Osteoblast (primary cell): ENCODE measurements around the gene TXNL4A. TPM values are rescaled to one million over a fixed set of nuclear protein-coding genes. Genes with fewer than 3 reads are reported as not detected.

Experiments
- DNase-seq: peaks from one replicate; pipeline ENCODE4 v3.0.0; 2011; ENCODE audit warnings: low spot score, mixed read lengths; ENCODE audit not compliant: insufficient read length; ENCODE audit errors: missing footprints
- H2AFZ ChIP-seq: 2 replicates; pipeline ENCODE4 v1.6.0; 2011; ENCODE audit warnings: mild to moderate bottlenecking, low read length
- H3K27ac ChIP-seq: 2 replicates; pipeline ENCODE4 v1.5.1; 2011; ENCODE audit warnings: mild to moderate bottlenecking, low read depth, low read length, moderate library complexity
- H3K27me3 ChIP-seq: 2 replicates; pipeline ENCODE4 v1.6.0; 2012; ENCODE audit warnings: mild to moderate bottlenecking, control low read depth, inconsistent platforms, low read length, moderate library complexity; ENCODE audit not compliant: insufficient read depth
- H3K36me3 ChIP-seq: 2 replicates; pipeline ENCODE4 v1.5.1; 2011; ENCODE audit warnings: mild to moderate bottlenecking, low read length, control low read depth, moderate library complexity; ENCODE audit not compliant: insufficient read depth
- H3K4me1 ChIP-seq: 2 replicates; pipeline ENCODE4 v1.5.1; 2011; ENCODE audit warnings: mild to moderate bottlenecking, low read length, control low read depth, moderate library complexity; ENCODE audit not compliant: insufficient read depth
- H3K4me2 ChIP-seq: 2 replicates; pipeline ENCODE4 v1.6.0; 2011; ENCODE audit warnings: mild to moderate bottlenecking, low read length; ENCODE audit not compliant: insufficient read depth
- H3K4me3 ChIP-seq: fragments of 200-600 bp; sonication (generic); 3 replicates; pipeline ENCODE4 v1.5.1; 2012; ENCODE audit warnings: mild to moderate bottlenecking, low read length, inconsistent platforms; ENCODE audit not compliant: insufficient read depth
- H3K79me2 ChIP-seq: 2 replicates; pipeline ENCODE4 v1.6.0; 2012; ENCODE audit warnings: mild to moderate bottlenecking, low read length, control low read depth, inconsistent platforms; ENCODE audit not compliant: insufficient read depth
- H3K9me3 ChIP-seq: 2 replicates; pipeline ENCODE4 v1.5.1; 2011; ENCODE audit warnings: low read depth, low read length, control low read depth
- H4K20me1 ChIP-seq: 2 replicates; pipeline ENCODE4 v1.6.0; 2012; ENCODE audit warnings: mild to moderate bottlenecking, low read length, control low read depth; ENCODE audit not compliant: insufficient read depth
- CTCF ChIP-seq: IDR thresholded peaks from 2 replicates; pipeline ENCODE4 v1.5.1; 2011; ENCODE audit warnings: mild to moderate bottlenecking, low read depth, low read length, moderate library complexity; ENCODE audit errors: extremely low read depth
- total RNA-seq: library from RNA; depleted of rRNA; stranded (reverse); fragments of >200 nt; gene quantifications from 2 replicates; pipeline ENCODE4 v1.2.3, GENCODE V29; 2012

The TXNL4A gene
- total RNA-seq, 1 donor = 54.6 TPM

GRCh38 chr18:79970419-79971133 is 17.8 kb downstream of the TXNL4A start:
- peaks cover 2% of the 10 kb centered on the region for H3K4me1 ChIP-seq
- peaks cover 57% of the 10 kb centered on the region for H3K79me2 ChIP-seq
- no peak overlapping the region for H3K4me3 ChIP-seq
- H2AFZ ChIP-seq = no peak overlapping the region
- peaks cover 61% of the 10 kb centered on the region for H3K36me3 ChIP-seq
- TF ChIP-seq CTCF = no peak
- no peak overlapping the region for H3K4me2 ChIP-seq
- peaks cover 37% of the 10 kb centered on the region for H4K20me1 ChIP-seq
- H3K27me3 ChIP-seq = no peaks in the 10 kb centered on the region
- no peaks in the 10 kb centered on the region for H3K9me3 ChIP-seq
- no peak for DNase-seq
- no peak overlapping the region for H3K27ac ChIP-seq

- Histone ChIP-seq H4K20me1 (peaks cover 8% of the 10 kb centered on the region), H3K27ac (peak overlapping the region; percentile 83), H3K4me3 (peak overlapping the region; percentile 82), H3K4me2 (peak overlapping the region; percentile 86), H3K27me3 (no peaks in the 10 kb centered on the region), H3K4me1 (peaks cover 36% of the 10 kb centered on the region), H3K79me2 (peaks cover 22% of the 10 kb centered on the region), H2AFZ (peak overlapping the region; percentile 53), H3K9me3 (no peaks in the 10 kb centered on the region), H3K36me3 (peaks cover 21% of the 10 kb centered on the region)
- TF ChIP-seq CTCF = no peak
- peak; percentile 93 for DNase-seq
Measured at GRCh38 chr18:79965119-79965902, 23.1 kb downstream of the TXNL4A start.

GRCh38 chr18:79964330-79965118 is 23.8 kb downstream of the TXNL4A start, which contains the start of gene HSBP1L1:
TSS of gene HSBP1L1 (plus strand) at chr18:79964643. CDS start at chr18:79964736, 93 bp downstream.
- DNase-seq = peak; percentile 93
- H2AFZ ChIP-seq = peak within 1 kb of the TSS; percentile 53
- peaks cover 44% of the 10 kb centered on the region for H3K4me1 ChIP-seq
- peaks cover 20% of the 10 kb centered on the region for H3K79me2 ChIP-seq
- no peaks in the 10 kb centered on the region for H3K27me3 ChIP-seq
- peaks cover 15% of the 10 kb centered on the region for H3K36me3 ChIP-seq
- peak within 1 kb of the TSS; percentile 86 for H3K4me2 ChIP-seq
- TF ChIP-seq CTCF = no peak
- H3K27ac ChIP-seq = peak within 1 kb of the TSS; percentile 83
- H4K20me1 ChIP-seq = peaks cover 6% of the 10 kb centered on the region
- H3K4me3 ChIP-seq = peak within 1 kb of the TSS; percentile 82
- no peaks in the 10 kb centered on the region for H3K9me3 ChIP-seq
